ENCODE measurements around the gene PRR20B. TPM values are rescaled to one million over a fixed set of nuclear protein-coding genes. Genes with fewer than 3 reads are reported as not detected.
"Not testable (repeated sequence)": the region's sequence is repeated elsewhere in the genome, so short reads cannot be mapped to it uniquely, and the experiment has no call there.

The PRR20B gene
- total RNA-seq, result not detected
- polyA plus RNA-seq, result not detected
- long read RNA-seq, donor 1, result 0 reads
- long read RNA-seq, donor 2, result 0 reads
- long read RNA-seq, donor 3, result 0 reads

GRCh38 chr13:57147188-57147587, at the start of gene PRR20B:
TSS of gene PRR20B (plus strand) at chr13:57147488. CDS start at chr13:57147875, 387 bp downstream.
- H3K4me1 ChIP-seq (ENCODE audit: insufficient read depth); H3K27me3 ChIP-seq; intact Hi-C loops (cut with DNase I); H3K4me3 ChIP-seq; DNase-seq; H3K27ac ChIP-seq; H3K36me3 ChIP-seq; H3K9me3 ChIP-seq: not testable (repeated sequence)
- WGBS, 3 donors, result no CpG with 5 or more reads among the region's 22 CpGs

- intact Hi-C loops (cut with DNase I), result no loop called here
- 88 to 94% (median 93%) methylated on average over 4 of the region's 4 CpGs for WGBS, 3 donors
- no peak for TF ChIP-seq EP300 (IDR thresholded peaks at IDR 0.05)
- TF ChIP-seq CTCF (IDR thresholded peaks at IDR 0.05), result no peak
- TF ChIP-seq POLR2A (IDR thresholded peaks at IDR 0.05), result no peak
- no peaks in the 10 kb centered on the region for H3K9me3 ChIP-seq
- no peaks in the 10 kb centered on the region for H3K4me1 ChIP-seq (ENCODE audit: insufficient read depth)
- H3K4me3 ChIP-seq, result no peak overlapping the region
- H3K27ac ChIP-seq, result no peak overlapping the region
- DNase-seq, result no peak
- no peaks in the 10 kb centered on the region for H3K36me3 ChIP-seq
- no peaks in the 10 kb centered on the region for H3K27me3 ChIP-seq
Observed at GRCh38 chr13:57114945-57115344, 32.3 kb upstream of the PRR20B start.

- peak in 1 of 5 donors; percentile 18 for DNase-seq
- no peak overlapping the region for H3K27ac ChIP-seq
- 3 to 6% (median 5%) methylated on average over 1 of the region's 1 CpG for WGBS, 3 donors
Observed at GRCh38 chr13:57123681-57124080, 23.6 kb upstream of the PRR20B start.

GRCh38 chr13:57128909-57129308, 18.4 kb upstream of the PRR20B start:
- Histone ChIP-seq H3K4me1 (ENCODE audit: insufficient read depth) (no peaks in the 10 kb centered on the region), H3K9me3 (no peaks in the 10 kb centered on the region), H3K36me3 (no peaks in the 10 kb centered on the region), H3K4me3 (no peak overlapping the region), H3K27me3 (no peaks in the 10 kb centered on the region), H3K27ac (no peak overlapping the region)
- DNase-seq, result no peak
- no peak for TF ChIP-seq CTCF (IDR thresholded peaks at IDR 0.05)
- TF ChIP-seq POLR2A (IDR thresholded peaks at IDR 0.05), result no peak
- no peak for TF ChIP-seq EP300 (IDR thresholded peaks at IDR 0.05)
- WGBS, 3 donors, result 79 to 85% (median 83%) methylated on average over 6 of the region's 6 CpGs
- intact Hi-C loops (cut with DNase I), result no loop called here

More at GRCh38 chr13:57123681-57124080, 23.6 kb upstream of the PRR20B start:
- no peak overlapping the region for H3K4me3 ChIP-seq
- H3K9me3 ChIP-seq, result no peaks in the 10 kb centered on the region
- no peaks in the 10 kb centered on the region for H3K36me3 ChIP-seq
- no peak for TF ChIP-seq EP300 (IDR thresholded peaks at IDR 0.05)
- no peak for TF ChIP-seq CTCF (IDR thresholded peaks at IDR 0.05)
- no peak for TF ChIP-seq POLR2A (IDR thresholded peaks at IDR 0.05)
- H3K27me3 ChIP-seq, result no peaks in the 10 kb centered on the region
- no peaks in the 10 kb centered on the region for H3K4me1 ChIP-seq (ENCODE audit: insufficient read depth)
- intact Hi-C loops (cut with DNase I), result no loop called here

- DNase-seq, result no peak
- no peaks in the 10 kb centered on the region for H3K9me3 ChIP-seq
- no peaks in the 10 kb centered on the region for H3K4me1 ChIP-seq (ENCODE audit: insufficient read depth)
- no peaks in the 10 kb centered on the region for H3K27me3 ChIP-seq
- intact Hi-C loops (cut with DNase I), result no loop called here
- no peak for TF ChIP-seq POLR2A (IDR thresholded peaks at IDR 0.05)
- TF ChIP-seq EP300 (IDR thresholded peaks at IDR 0.05), result no peak
- no peak overlapping the region for H3K27ac ChIP-seq
- no peak overlapping the region for H3K4me3 ChIP-seq
- WGBS, 3 donors, result 36 to 58% (median 41%) methylated on average over 2 of the region's 2 CpGs
- no peaks in the 10 kb centered on the region for H3K36me3 ChIP-seq
Observed at GRCh38 chr13:57136093-57136492, 11.2 kb upstream of the PRR20B start.

Measured in ovary (tissue), 10 donors.